Liver (tissue), 3 donors: ENCODE results near the gene GRAMD2A.

Experiments
- EGR1 ChIP-seq, 2 donors: IDR thresholded peaks; 2 replicates each; pipeline ENCODE4 v1.6.1; 2016 to 2018; ENCODE audit warnings: antibody characterized with exemption in 2 of 2, low read depth in 2 of 2
- FOXA1 ChIP-seq: IDR thresholded peaks from 2 replicates; pipeline ENCODE4 v1.6.1; 2016; ENCODE audit warnings: antibody characterized with exemption
- JUND ChIP-seq, 2 donors: IDR thresholded peaks; 2 replicates each; pipeline ENCODE4 v1.6.1; 2016; ENCODE audit warnings: antibody characterized with exemption in 2 of 2
- NR2F2 ChIP-seq: IDR thresholded peaks from 2 replicates; pipeline ENCODE4 v1.6.1; 2016; ENCODE audit warnings: antibody characterized with exemption
- RAD21 ChIP-seq, 2 donors: IDR thresholded peaks; 2 replicates each; pipeline ENCODE4 v1.6.1; 2016; ENCODE audit warnings: antibody characterized with exemption in 2 of 2, mild to moderate bottlenecking in 2 of 2
- SP1 ChIP-seq: IDR thresholded peaks from 2 replicates; pipeline ENCODE4 v1.6.1; 2018; ENCODE audit warnings: antibody characterized with exemption, mild to moderate bottlenecking
- TAF1 ChIP-seq: conservative IDR thresholded peaks from 2 replicates; pipeline ENCODE4 v1.6.1; 2016; ENCODE audit warnings: antibody characterized with exemption, mild to moderate bottlenecking
- YY1 ChIP-seq: IDR thresholded peaks from 2 replicates; pipeline ENCODE4 v1.6.1; 2016; ENCODE audit warnings: antibody characterized with exemption, mild to moderate bottlenecking
- TF ChIP-seq, protein P1 (sequence below): fragments of 150-350 bp; IDR thresholded peaks from 2 replicates; pipeline ENCODE4 v1.5.1; 2017; ENCODE audit warnings: improper control_type of control experiment, low read depth, low read length; ENCODE audit not compliant: missing input control
- TF ChIP-seq, protein P2 (sequence below): IDR thresholded peaks from 2 replicates; pipeline ENCODE4 v1.6.1; 2016; ENCODE audit warnings: antibody characterized with exemption
- TF ChIP-seq, protein P3 (sequence below): IDR thresholded peaks from 2 replicates; pipeline ENCODE4 v1.6.1; 2016; ENCODE audit warnings: antibody characterized with exemption
- donor health status: healthy.
- donor health status: healthy.

DNA sequence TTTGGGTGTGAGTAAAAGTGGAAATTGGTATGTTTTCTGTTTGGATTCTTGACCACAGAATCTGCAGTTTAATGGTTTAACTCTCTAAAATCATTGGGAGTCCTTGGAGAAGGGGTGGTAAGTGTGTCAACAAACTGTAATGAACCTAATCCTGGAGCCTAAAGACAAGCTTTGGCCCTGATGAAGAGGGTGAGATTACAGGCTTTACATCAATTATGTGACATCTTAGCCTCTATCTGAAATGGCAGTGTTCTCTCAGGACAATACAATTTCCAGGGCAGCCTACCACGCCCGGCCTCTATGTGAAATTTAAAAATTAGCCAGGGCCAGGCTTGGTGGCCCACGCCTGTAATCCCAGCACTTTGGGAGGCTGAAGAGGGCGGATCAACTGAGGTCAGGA is 37.7 kb upstream of the GRAMD2A start:
- TF ChIP-seq, protein P1, sequence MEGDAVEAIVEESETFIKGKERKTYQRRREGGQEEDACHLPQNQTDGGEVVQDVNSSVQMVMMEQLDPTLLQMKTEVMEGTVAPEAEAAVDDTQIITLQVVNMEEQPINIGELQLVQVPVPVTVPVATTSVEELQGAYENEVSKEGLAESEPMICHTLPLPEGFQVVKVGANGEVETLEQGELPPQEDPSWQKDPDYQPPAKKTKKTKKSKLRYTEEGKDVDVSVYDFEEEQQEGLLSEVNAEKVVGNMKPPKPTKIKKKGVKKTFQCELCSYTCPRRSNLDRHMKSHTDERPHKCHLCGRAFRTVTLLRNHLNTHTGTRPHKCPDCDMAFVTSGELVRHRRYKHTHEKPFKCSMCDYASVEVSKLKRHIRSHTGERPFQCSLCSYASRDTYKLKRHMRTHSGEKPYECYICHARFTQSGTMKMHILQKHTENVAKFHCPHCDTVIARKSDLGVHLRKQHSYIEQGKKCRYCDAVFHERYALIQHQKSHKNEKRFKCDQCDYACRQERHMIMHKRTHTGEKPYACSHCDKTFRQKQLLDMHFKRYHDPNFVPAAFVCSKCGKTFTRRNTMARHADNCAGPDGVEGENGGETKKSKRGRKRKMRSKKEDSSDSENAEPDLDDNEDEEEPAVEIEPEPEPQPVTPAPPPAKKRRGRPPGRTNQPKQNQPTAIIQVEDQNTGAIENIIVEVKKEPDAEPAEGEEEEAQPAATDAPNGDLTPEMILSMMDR, result no peak
- TF ChIP-seq JUND (IDR thresholded peaks at IDR 0.05), result no peak
- TF ChIP-seq NR2F2, result no peak
- no peak for TF ChIP-seq TAF1
- TF ChIP-seq EGR1 (IDR thresholded peaks at IDR 0.05; ENCODE audit: low read depth in 2 of 2), result no peak
- TF ChIP-seq YY1, result no peak
- no peak for TF ChIP-seq RAD21 (IDR thresholded peaks at IDR 0.05)
- TF ChIP-seq, protein P2, sequence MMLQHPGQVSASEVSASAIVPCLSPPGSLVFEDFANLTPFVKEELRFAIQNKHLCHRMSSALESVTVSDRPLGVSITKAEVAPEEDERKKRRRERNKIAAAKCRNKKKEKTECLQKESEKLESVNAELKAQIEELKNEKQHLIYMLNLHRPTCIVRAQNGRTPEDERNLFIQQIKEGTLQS, result no peak
- no peak for TF ChIP-seq FOXA1
- TF ChIP-seq SP1, result no peak
- TF ChIP-seq, protein P3, sequence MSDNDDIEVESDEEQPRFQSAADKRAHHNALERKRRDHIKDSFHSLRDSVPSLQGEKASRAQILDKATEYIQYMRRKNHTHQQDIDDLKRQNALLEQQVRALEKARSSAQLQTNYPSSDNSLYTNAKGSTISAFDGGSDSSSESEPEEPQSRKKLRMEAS, result no peak
